CD1c-positive myeloid dendritic cell (primary cell): ENCODE data around the gene VDR.
A peak's percentile ranks its signal among the peaks of the same experiment; 100 is the strongest.
"Not testable (repeated sequence)": the region's sequence is repeated elsewhere in the genome, so short reads cannot be mapped to it uniquely, and the experiment has no call there.

Experiments
- DNase-seq: peaks from one replicate; pipeline ENCODE4 v3.0.0-alpha.2; 2016; ENCODE audit errors: extremely low spot score

Gene VDR

DNA sequence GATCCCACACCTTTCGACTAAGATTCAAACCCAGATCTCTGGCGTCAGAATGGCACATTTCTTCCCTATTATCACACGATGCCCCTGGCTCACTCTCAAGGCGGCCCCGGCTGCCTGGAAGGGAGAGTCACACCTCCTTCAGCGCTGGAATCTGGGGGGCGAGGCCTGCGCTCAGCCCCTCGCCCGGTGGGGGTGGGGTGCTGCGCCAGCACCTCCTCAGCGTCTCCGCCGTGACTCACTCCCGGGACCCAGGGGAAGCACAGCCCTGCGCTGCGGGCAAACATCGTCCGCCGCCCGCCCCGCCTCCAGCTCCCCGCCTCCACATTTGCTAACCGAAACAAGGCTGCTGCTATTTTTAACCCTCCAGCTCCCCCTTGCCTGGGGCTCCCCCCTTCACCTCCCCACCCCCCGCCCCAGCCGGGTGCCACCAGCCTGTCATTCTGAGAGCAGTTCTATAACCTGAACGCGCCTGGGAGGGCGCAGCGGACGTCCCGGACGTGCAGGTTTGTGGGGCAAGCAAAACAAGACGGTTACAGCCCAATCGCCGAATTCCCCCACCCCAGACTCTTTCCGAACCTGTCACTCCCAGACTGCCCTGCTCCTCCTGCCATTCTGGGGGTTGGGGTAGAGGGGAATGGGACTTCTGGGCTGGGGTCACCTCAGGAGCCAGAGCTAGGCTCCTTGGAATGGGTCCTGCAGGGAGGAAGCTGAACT lies 91.8 kb downstream of the VDR start:
- DNase-seq: peak; percentile 87

DNA sequence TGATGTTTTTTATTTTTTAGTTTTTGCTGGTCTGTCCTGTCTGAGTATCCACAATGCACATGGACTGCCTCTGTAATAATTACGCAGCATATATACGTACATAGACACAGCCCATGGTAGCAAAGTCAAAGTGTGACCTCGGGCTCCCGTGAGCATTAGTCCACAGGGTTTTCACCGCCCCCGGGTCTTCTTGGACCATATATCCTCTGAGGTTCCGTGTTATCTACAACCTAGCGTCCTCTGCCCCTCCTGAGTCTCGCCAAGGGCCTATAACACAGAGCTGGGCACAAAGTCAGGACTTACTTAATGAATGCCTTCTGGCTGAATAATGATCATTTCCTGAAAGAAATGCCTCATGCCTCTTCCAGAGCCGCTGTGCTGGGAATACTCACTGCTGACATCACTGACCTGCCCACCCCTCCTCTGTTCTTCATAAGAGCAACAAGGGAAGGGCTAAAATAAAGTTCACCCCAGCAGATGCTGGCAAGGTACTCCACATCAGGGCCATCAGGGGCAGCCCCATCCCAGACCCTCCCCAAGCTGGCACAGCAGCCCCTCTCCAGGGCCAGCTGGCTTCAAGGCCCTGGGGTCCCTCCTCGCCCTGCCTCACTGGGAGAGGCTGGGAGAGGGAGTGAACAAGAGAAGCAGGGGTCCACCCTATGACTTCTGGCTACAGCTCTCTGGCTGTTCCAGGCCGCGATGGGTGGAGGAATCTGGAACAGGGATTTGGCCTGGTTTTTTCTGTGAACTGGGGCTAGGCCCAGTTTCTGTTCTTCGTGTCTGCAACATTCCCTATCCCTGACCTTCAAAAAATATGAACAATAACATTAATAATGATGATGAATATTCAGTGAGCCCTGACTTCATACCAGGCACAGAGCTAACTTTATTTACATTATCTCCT lies 93.0 kb downstream of the VDR start:
- peak; percentile 45 for DNase-seq

DNA sequence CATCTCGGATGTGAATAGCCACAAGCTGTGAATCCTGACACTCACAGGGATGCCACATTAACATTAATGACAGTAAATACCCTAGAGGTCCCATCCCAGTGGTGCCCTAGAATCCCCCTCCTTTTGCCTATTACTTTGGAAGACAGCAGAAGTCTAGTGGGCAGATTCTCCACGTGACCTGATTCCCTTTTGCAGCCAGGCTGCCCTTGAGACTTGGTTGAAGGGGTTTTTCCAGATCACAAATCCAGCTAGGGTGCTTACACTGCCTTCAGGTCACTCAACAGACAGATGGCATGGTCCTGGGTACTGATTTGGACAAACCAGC lies 93.8 kb downstream of the VDR start:
- DNase-seq: peak; percentile 55

DNA sequence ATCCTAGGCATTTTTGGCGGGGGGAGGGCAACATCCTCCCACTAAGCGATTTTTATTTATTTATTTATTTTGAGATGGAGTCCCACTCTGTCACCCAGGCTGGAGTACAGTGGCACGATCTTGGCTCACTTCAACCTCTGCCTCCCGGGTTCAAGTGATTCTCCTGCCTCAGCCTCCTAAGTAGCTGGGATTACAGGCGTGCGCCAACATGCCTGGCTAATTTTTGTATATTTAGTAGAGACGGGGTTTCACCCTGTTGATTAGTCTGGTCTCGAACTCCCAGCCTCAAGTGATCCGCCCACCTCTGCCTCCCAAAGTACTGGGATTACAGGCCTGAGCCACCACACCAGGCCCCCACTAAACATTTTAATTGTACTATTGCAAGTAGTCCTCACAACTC lies 95.3 kb downstream of the VDR start:
- not testable (repeated sequence) for DNase-seq

DNA sequence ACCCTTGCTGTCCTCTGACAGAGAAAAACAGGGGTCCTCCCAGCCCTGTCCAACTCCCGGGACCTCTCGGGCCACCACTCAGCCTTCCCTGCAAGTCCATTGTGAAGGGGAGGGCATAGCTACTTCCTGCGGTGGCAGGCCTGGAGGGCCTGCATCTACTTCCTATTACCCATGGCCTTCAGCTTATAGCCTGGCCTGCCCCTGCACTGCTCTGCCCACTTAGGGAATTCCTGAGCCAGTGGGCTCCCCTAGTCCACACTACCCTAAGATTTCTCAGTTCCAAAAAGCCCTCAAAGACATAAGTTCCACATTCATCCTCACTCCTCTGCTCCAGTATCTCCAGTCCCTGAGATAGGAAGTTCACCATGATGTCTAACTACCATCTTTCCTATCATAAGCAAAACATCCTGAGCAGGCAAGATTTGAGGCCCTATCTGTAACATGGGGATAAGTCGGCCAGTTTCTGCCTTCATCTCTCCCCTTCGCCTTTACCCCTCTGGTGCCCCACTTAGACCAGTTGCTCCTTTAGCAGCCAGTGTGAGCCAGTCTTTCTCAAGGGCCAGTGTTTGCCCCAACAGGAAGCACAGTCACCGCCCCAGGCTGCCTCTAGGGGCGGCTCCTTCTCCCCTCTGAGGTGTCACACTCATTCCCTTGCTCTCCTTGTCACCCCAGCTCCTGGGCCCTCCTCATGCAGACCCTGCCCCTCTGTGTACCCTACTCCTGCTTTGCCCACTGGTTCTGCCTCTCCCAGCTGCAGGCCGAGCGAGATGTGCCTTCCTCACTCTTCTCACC lies 96.0 kb downstream of the VDR start:
- peak; percentile 58 for DNase-seq

DNA sequence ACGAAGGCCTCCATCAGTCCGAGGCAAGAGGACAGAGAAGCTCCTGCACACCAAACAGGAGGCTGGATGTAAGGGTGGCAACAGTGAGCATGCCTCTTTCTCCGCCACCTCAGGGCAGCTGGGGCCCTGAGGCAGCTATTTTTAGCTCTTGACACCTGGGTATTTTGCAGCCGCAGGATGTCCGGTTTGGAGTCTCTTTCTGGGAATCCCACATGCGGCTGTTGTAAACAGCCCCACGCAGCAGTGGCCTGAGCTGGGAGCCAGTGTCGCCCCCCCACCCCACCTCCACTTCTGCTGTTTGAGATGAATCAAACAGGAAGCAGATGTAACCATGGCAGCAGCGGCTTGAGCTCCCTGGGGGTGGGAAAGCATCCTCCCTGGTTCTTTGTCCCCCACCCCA lies 96.7 kb downstream of the VDR start:
- DNase-seq: peak; percentile 77

DNA sequence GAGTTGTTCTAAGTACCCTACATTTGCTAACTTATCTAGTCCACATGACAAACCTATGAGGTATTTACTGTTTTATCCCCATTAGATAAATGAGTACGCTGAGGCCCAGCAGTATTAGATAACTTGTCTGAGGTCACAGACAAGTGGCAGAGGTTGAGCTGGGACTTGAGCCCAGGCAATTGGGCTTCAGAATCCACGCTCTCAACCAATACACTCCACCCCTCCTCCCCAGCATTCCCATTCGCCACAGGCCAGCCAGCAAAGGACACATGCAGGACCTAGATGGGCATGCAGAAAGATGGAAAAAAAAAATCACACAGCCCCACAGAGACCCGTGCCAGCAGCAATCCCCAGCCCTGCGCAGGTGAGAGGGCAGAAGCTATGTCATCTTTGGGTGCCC lies 97.5 kb downstream of the VDR start:
- DNase-seq: no peak

DNA sequence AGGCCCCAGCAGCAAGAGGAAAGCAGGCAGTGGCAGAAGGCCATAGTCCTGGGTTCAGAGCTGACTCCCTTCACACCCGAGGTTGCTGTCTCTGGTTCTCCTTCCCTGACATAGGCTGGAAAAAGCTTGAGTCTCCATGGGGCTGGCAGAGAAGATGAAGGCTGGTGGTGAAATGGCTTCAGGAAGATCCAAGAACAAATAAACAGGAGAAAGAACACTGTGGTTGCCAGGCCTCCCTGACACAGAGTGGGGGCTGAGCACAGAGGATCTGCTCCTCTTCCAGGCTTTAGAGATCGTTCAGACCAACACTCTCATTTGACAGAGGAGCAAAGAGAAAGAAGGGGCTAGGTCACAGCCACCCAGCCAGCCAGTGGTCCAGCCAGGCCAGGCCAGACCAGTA lies 99.4 kb downstream of the VDR start:
- no peak for DNase-seq

DNA sequence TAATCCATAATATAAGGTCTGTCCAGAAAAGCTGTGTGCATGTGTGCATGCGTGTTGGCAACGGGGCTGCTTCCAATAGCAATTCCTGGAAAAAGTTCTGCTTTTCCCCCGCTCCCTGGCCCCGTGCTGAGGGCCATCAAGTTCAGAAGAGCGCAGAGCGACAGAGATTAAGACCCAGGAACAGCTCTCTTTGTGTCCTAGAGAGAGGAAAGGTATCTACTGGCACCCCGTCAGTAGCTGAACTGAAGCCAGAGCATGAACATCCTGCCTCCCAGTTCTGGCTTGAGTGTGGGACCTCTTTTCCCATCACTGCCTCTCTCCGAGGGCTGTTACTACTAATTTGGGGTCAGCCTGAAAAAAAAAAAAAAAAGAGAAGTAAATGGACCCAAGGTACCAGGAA lies 100.6 kb downstream of the VDR start:
- DNase-seq: no peak

DNA sequence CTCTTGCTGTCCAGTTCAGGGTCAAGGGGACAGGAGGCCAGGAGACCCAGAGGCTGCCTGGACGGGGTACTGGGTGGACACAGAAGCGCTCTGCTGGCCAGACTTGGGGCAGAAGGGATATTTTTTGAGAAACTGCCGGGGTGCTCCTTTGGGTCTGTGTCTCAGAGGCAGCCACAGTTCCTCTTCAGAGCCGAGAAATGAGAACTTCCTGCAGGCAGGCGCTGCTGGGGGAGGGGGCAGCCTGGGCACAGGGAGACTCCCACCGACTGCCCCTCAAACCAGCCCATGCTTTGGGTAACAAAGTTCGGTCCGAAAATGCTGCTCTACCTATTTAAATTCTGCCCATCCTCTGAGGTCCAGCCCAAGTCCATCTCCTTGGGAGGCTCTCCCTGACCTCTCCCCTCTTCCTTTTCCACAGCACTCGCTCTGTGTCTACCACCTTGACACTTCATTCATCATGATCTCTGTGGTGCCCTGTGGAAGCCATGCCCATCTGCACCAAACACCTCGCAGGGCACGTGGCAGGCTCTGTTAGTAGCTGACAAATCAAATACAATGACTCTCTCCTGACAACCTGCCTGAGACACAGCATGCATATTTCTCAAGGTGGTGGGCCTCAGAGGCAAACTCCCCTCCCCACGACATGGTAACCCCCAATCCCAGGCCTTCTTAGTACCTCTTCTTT lies 101.5 kb downstream of the VDR start:
- DNase-seq: peak; percentile 54

DNA sequence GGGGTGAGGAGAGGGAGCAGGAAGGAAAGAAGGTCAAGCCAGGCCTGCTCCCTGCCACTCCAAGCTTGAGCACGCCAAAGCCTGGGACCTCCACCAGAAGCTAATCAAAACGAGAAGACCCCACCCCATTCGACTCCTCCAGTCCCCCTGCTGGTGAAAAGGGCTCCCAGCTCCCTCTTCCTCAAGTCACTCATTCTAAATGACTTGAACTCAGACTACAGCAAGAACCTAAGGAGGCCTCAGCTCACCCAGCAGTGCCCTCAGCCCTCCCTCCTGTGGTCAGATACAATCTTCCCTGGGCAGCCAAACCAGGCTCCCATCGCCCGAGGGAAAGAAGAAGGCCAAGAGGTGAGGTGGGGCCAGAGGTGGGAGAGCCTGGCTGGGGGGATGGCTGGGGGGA lies 102.5 kb downstream of the VDR start:
- no peak for DNase-seq

DNA sequence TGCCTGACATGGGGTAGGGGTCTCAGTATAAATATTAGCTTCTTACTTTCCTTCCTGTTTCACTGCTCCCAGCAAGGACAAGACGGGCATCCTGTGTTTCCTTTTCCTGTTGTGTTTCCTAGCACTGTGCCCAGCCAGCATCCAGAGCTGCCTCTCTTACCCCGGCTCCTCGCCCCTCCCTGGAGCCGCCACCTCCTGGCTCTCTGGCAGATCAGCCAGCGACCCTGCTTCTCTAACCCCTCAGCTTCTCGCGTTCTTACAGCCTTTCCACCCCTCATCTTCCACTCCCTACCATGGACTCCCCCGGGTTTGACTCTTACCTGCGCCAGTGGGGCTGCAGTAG lies 102.9 kb downstream of the VDR start:
- DNase-seq: no peak

DNA sequence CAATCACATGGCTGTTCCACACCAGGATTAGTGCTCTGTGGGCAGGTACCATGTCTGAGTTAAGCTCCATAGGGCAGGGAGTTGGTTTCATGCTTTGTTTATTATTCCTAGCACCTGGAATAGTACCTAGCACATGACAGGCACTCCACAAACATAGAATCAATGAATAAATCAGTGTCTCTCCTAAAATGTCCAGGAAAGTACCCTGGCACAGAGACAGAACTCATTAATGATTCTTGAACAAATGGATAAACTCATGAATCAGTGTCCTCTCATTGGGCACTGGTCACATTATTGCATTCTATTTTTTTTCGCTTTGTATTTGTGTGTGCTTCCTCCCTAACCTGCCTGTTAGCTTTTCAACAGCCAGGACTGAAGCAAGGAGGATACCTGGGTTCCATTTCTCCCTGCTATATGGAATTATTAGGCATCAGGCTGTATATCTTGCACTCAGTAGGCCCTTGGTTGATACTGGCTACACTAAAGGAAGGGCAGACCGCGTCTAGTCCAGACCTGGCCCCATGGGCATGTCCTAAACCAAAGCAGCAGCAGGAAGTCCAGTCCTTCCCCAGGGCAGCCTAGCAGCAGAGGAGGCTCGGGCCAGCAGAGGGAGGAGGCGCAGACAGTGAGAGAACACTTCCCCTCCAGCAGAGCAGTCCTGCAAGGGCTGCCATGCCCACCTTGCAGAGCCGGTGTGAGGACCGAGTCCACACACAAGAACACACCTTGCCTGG lies 103.5 kb downstream of the VDR start:
- peak; percentile 60 for DNase-seq

DNA sequence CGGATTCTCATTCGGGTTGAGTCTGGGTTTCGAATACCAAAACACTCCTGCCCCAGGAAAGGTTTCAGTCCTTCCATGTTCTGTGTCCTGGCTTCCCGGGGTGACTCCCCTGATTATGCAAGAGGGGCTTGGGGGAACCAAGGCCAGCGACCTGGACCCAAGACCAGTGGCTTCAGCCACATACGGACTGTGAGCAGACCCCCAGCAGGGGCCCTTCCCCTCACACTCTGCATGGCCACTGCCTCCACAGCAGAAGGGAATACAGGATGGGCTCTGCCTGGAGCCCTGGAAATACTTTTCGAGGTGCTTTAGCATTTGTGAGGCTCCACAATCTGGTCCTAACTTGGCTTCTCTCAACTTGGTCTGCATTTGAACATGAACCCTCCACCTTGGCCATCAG lies 104.2 kb downstream of the VDR start:
- no peak for DNase-seq

DNA sequence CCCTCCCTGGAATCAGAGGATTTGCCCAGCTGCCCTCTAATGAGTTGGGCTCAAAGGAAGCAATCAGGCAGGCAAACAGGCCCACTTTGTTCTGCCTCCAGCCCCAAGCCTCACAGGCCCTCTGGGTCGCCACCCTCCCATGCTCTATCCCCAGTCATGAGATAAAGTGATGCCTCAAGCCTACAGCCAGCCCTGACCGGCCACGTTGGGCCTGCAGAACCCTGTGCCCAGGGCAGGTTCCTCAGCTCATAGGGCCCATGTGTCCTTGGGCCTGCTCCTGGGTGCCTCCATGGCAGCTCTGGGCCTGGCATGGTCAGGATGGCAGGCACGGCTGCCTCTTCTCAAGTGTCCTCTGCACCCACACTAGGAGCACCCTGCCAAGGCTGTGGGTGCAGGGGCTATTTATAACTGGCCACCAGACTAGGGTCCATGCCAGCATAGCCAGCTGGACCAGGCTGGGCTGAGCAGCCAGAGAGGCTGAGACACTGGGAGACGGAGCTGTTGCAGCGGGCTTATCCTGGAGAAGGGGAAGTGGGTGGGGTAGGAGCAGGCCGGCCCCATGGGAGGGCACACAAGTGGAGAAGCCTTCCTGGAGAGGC lies 105.3 kb downstream of the VDR start:
- peak; percentile 46 for DNase-seq

DNA sequence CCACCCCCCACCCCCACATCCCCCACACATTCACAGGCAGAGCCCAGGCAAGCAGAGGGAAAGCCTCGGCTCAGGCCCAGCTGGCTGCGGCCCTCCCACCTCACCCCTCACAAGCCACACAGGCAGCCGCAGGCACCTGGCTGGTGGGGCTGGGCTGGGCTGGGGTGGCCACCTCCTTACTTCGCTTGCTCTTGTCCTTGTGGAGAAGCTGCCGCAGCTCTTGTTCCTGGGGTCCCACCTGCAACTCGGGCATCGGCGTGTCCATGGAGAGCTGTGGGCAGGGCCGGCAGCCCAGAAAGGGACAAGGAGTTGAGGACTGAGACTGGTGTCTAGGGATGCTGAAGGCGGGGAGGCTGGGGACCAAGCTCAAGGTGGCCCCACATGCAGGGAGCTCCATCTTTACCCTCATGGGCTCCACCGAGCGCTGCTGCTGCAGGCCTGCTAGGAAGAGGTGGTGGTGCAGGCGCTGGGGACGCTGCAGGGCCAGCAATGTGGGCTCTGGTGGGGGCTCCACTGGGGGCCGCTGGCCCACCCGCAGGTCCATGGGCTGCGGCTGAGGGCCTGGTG lies 106.3 kb downstream of the VDR start:
- DNase-seq: no peak

DNA sequence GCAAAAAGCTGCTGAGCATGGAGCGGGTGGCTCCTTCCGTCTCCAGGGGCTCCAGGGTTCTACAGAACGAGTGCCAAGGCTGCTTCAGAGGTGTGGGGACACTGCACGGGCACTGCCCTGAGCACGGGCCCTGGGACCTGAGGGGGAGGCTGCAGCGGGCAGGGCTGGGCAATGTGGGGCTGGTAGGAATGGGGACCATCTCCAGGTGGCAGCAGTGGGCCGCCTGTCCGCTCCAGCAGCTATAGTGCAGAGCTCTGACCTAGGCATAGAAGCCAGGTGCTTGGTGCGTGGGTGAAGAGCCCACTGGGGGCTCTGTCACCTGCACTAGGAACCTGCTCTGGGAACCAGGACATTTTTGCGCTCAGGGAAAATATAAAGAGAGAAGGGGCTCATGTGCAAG lies 107.4 kb downstream of the VDR start:
- no peak for DNase-seq

DNA sequence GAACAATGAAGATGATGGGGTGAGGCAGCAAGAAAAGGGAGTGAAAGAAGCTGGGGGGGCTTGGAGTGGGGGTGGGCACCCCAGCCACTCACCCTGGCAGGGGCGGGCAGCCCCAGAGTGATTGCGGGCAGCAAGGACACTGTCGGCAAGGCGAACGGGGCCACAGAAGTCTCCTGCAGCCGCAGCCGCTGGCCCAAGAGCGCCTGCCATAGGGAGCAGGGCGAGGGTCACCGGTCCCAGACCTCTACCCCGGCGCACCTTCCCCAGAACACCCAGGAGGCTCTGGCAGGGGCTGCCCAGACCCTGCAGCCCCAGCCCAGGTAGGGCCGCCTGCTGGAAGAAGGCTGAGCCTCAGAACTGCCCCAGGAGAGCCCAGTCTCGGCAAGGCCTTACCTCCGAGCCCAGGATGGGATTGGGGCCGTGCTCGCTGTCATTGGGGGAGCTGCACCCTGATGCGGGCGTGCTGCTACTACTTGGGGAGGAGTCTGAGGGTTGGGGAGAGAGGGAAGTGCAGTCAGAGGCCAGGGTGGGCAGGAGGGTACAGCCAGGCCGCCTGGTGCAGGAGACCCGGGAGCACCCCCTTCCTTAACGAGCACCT lies 108.9 kb downstream of the VDR start:
- DNase-seq: no peak

DNA sequence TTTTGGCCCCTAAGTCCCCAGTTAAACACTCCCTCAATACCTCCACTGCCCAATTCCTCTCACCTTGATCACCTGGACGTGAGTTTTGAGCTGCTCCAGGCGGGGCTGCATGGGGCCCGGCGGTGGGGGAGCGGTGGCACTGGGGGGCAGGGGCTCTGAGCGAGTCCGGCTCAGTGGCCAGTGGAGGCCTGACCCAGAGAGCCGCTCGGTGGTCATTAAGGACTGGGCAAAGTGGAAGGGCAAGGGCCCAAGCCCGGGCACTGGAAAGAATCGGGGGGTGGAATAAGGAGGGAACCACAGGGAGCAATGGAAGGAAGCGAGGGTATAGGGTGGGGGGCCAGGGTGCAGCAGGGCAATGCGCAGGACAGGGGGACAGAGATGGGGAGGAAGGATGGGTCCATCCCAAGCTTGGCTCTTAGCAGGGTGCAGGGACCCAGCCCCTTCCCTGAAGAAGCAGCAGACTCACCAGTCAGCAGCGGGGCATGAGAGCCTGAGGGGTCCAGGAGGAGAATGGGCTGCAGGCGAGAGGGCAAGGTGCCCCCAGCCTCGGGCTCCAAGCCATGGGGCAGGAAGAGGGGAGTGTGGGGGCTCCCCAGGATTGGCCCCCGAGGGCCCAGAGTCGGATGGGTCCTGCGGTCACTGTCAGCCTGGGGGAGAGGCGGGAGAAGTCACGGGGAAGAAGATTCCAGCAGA lies 109.5 kb downstream of the VDR start:
- no peak for DNase-seq

DNA sequence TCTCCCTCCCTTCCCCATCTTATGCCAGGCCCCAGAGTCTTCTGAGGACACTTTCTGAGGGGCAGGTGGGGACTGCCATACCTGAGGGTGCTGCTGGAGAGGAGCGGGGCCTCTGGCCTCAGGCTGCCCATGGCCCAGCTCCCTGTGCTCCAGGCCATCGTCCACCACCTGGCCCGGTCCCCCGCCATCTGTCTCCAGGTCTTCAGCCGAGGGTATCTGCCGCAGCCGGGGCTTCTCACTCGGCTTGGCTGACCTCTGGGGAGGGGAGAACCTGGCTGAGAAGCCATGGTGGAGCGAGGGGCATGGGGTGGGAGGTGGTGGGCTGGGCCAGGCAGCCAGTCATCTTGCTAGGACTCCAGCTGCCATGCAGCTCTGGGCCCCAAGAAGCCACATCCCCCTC lies 110.1 kb downstream of the VDR start:
- DNase-seq: no peak
